DMS79 (cell line): Measurements from ENCODE around the gene LRRIQ1.
"Not testable (repeated sequence)": the region's sequence is repeated elsewhere in the genome, so short reads cannot be mapped to it uniquely, and the experiment has no call there.

ENCODE experiments used
- DNase-seq: peaks from one replicate; lab custom pipeline; 2025; lab: John Stamatoyannopoulos, UW

LRRIQ1 gene

DNA sequence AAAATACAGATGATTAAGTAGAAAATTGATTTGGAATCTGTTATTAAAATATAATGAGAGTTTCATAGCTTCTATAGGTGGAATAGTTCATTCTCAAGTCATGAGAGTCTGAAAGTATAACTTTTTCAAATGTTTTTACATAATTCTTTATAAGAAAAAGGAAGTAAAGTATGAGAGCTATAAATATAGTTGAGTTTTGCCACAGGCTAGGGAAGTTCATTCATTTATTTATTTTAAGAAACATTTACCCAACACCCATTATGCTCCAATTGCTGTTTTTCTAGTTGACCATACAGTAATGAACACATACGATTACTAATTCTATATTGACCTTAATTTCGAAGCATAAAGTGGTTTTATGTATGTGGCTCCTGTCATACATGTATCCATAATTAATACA lies 24.8 kb downstream of the LRRIQ1 start:
- DNase-seq = no peak

- DNase-seq = no peak
These were observed 29.8 kb downstream of the LRRIQ1 start for GRCh38 chr12:85065837-85066482.

DNA sequence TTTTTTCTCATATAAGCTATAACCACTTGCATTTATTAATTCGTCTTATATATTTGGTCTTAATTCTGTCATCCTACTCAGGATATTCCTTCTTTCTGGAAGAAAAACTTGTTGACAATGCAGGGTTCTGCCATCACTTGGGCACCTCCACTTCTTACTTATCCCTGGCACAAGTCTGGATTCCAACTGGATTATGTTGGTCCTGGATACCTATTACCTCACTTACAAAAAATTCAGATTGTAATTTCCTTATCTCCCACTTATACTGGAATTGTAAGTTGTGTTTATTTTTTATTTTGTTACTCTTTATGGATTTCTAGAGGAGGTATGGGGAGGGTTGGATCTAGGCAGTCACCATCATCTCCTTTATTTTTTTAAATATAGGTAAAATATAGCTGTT lies 36.7 kb downstream of the LRRIQ1 start:
- no peak for DNase-seq

GRCh38 chr12:85076688-85077430 lies 40.7 kb downstream of the LRRIQ1 start:
- DNase-seq = no peak

DNA sequence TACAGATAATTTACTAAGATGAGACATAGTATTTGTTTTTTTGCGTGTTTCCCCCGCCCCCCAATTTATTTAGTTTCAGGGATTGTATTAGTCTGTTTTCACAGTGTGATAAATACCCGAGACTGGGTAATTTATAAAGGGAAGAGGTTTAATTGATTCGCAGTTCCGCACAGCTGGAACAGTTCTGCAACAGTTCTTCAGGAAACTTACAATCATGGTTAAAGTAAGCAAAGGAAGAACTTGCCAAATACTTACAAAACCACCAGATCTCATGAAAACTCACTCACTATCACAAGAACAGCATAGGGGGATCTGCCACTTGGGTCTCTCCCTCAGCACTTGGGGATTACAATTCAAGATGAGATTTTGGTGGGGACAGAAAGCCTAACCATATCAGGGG lies 48.9 kb downstream of the LRRIQ1 start:
- DNase-seq = no peak

- DNase-seq = no peak
These were observed 53.6 kb downstream of the LRRIQ1 start for GRCh38 chr12:85089792-85090191.

DNA sequence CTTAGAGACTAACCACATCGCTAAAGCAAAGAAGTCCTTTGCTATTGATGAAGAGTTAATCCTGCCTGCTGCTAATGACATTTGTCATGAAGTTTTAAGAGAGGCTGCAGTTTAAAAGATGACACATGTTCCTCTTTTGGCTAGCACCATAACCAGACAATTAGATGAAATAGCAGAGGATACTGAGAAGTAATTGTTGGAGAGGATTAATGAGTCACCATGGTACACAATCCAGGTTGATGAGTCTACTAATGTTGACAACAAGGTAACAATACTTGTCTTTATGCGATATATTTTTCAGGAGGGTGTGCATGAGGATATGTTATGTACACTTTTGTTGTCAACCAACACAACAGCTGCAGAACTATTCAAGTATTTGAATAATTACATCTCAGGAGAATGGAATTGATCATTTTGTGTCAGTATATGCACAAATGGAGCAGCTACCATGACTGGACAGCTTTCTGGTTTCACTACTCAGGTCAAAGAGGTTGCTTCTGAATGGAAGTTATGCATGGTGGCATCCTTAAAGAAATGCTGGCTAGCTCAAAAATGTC lies 56.7 kb downstream of the LRRIQ1 start:
- DNase-seq = no peak

- DNase-seq = no peak
These were observed 59.4 kb downstream of the LRRIQ1 start for GRCh38 chr12:85095501-85095900.

DNA sequence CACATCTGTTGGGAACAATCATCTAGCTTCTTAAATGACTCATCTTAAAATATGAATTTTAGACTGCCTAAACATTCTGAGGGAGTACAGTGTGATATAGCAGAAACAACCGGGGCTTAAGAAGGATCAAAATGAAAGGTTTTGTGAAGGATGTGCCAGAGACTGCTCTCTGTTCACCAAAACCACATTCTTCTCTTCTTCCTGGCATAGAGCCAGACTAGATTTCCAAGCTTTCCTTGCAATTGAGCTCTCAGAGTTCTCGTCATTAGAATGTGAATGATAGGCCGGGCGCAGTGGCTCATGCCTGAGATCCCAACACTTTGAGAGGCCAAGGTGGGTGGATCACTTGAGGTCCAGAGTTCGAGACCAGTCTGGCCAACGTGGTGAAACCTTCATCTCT lies 94.5 kb downstream of the LRRIQ1 start:
- DNase-seq = no peak

DNA sequence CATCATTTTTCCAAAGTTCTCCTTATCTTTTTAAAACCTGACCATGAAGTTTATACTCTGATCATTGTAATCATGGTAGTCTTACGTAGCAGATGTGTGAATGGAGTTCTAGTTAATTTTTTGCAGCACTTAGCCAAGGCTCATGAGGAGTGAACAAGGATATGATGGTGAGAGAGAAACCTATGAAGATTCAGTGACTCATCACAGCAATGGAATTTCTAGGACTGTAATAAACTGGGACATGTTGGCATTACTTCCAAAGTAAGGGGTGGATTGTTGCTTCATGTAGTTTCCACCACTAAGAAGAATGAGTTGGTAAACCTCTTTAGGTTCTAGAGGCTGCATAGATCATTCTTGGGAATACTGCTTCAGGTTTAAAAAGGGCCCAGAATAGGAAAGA lies 102.7 kb downstream of the LRRIQ1 start:
- DNase-seq = no peak

DNA sequence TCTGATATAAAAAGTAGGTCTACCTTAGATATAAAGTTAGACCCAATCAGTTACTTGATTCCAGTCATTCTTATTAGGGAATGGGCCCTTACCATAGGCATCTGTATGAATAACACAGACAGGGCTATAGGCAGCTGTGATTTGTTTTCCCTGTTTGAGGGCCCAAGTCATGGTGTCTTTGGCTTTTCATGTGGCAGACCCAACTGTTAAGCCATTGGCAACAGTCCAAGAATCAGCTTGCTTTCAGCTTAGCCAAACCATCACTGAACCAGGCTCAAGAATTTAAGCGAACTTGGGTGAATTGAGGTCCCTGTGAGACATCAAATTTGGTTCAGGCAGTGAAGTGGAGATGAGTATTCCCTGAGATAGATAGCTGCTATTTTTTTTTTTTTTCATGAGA lies 111.2 kb downstream of the LRRIQ1 start:
- no peak for DNase-seq

DNA sequence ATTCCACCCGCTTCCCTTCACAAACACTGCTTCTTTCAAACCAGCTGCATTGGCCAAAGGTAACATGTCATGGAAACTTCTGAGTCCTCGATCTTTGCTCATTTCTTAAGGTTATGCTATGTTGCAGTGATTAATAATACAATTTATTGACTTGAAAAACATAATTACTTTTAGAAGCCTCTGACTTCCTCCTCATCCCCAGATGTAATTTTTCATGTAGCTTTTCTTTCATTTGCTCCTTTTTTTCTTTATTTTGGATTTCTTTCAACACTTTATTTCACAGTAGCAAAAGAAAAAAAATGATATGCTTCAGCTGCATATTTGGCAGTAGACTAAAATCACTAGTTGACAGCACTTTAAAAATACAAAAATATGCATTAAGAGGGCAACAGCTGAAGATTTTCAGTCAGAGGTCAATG lies 116.2 kb downstream of the LRRIQ1 start:
- DNase-seq = no peak

DNA sequence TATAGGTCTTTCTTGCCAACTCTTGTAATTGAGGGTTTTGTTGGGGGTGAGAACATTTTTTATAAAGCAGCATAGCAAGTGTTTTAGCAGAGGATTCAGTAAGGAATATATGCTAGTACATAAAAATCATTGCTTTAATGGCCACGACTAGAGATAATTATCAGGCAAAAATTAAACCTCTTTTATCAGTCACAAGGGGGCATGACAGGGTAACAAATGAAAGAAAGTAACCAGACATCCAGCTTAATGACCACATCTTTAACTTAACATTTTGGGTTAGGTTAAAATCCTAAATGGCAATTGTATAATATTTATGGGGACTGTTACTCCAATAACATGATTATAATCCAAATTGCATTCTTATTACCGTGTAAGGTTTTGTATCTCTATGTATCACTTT lies 119.6 kb downstream of the LRRIQ1 start:
- no peak for DNase-seq

DNA sequence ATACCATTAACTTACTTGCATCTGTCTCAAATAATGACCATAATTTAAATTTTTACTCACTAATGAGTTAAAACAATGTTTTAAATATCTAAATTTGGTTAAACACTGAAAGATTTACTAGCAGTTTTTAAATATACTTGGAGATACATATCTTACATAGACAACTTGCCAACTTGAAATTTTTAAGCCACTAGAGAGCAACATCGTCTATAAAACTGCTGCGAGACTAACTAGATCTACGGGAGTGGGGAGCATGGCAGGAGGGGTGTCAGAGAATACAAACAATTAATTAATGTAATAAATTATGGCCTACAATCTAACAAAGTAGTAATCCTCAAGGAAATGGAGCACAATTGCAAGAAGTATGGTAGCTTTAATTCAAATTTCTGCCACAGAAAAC lies 120.4 kb downstream of the LRRIQ1 start:
- DNase-seq = no peak

DNA sequence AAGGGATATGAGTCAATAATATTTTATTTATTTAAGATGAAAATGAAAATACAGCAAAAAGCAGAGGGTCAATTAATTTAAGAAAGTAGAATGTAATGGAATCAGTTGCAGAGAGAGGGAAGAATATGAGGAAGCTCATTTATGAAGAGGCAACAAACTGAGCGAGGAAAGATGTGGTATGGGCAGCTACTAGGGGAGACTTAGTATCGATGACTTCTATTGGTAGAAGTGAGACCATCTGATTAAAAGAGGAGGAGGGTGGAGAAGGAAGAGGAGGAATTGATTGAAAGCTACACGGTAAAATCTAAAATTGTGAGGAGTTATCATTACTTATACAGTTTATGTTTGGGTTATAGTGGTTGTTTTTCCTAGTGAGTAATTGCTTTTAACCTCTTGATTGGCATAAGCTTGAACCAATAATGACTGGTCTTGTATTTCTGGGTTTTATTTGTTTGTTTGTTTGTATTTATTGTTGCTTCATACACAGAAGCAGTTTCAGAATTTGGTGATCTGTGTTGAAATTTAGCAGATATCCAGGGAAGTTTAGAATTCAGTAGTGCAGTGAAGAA lies 121.0 kb downstream of the LRRIQ1 start:
- no peak for DNase-seq

DNA sequence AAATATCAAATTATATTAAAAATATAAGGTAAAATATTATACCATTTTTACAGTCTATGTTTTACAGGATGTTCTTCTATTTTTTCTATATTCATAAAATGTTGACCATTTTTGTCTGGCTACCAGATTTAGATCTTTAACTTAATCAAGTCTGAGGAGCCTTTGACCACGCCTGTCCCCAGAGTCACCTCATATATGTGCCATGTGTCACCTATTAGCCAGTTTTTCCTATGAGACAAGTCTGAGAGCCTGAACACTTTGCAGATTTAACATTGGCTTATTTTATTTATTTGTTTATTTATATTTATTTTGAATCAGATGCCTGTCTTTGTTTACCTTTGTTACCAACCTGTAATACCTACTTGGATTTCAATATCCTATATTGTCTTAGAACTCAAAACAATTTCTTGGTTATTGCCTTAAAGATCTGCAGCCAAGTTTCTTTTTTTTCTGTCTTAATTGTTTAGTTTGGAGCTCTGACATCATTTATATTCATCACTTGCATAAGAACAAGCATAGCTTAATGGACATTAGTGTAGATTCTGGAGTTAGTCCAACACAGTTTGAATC lies 127.7 kb downstream of the LRRIQ1 start:
- DNase-seq = no peak

DNA sequence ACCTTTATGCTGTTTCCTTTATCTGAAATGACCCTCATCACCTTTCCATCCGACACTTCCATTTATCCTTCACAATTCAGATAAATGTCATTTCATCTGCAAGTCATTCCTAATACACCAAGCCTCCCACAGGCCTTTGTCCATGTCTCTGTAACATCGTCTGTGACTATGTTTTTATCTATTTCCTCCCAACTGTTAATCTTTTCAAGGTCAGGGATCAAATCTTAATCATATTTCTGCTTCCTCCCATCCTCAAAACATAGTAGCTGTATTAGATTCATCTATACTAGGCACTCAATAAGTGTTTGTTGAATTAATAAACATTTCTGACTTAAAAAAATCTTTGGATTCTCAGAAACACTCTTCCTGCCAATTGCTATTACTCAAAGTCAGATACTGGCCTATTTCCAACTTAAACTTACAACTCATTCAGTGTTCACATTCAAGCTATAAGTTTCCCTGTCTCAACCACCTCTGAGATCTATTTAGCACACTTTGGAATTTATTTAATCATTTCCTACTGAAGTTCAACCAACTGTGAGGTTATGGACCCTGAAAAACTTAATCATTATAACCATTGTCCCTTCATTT lies 143.6 kb downstream of the LRRIQ1 start:
- no peak for DNase-seq

GRCh38 chr12:85182699-85183098 lies 146.5 kb downstream of the LRRIQ1 start:
- no peak for DNase-seq

DNA sequence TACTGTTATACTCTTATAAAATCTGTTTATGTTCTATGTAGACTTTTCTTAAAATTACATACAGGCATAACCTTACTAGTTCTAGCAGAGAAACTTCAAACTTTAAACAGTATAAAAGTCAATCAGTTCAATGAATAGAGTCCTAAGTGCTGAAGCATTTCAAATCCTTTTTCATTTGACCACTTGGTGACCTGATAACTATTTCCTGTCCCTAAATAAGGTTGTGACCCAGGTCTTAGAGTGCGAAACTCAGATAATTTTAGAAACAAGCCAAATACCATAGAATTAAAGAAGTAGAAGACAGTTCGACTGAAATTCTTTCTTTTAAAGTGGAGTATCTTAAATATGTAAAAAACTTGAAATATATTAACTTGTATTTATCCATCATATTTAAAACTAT lies 147.7 kb downstream of the LRRIQ1 start:
- no peak for DNase-seq

DNA sequence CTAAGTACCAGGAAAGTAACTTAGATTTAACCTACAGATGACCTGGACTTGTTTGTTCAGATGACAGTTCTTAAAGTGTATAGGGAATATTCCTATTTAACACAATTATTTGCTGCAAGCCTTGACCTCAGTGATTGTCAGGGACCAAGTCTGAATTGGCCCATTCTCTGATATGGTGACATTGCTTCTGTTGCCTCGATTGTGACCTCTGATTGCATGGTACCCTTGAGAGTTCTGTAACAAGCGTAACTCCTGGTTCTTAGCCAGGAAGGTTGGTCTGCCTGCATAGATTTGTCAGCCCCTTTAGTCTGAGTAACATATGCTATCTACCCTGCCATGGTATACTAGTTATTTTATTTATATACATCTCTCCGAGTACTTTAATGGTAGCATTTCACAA lies 150.1 kb downstream of the LRRIQ1 start:
- DNase-seq = no peak

DNA sequence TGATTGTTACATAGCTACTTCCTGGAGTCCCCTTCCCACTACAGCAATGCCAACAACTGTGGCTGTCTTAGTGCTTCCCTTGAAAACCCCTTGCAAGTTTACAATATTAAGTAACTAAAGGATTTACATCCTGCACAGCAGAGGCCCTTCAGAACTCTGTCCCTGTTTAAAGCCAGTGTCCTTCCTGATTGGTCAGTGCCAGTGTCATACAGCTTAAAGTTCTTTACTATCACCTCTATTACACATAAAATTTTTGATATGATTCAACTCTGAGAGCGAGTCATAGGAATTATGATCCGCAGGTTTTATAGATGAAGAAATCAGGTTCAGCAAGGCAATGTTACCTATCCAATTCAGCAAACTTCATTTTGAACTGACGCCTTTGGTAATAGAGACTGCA lies 152.5 kb downstream of the LRRIQ1 start:
- DNase-seq = no peak

DNA sequence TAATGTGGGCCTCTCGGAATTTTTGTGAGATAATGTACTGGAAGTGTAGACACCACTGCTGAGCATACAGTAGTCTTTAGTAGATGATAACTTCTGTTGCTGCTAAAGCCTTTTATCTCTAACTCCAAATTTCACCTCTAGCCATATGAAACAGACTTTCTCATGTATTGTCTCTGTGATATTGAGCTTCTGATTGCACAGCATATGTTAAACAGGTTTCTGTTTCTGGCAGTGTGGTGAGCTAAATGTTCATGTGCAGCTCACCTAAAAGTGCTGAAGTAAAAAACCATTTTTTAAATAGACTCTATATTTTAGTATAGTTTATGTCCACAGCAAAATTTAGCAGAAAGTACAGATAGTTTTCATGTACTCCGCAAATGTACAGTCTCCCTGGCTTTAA lies 154.6 kb downstream of the LRRIQ1 start:
- no peak for DNase-seq

GRCh38 chr12:85203809-85204208 lies 167.7 kb downstream of the LRRIQ1 start:
- not testable (repeated sequence) for DNase-seq
